HepG2 (cell line): Measurements from ENCODE around the gene NLRP2B.

Experiments
- GABPA ChIP-seq, 2 experiments: IDR thresholded peaks; 2 replicates each; pipeline ENCODE4 v1.6.1; 2011 to 2016; ENCODE audit warnings: low read depth in 2 of 2, low read length in 1 of 2, missing biosample characterization in 1 of 2, missing genetic modification characterization in 1 of 2
- GATAD2A ChIP-seq: IDR thresholded peaks from 2 replicates; pipeline ENCODE4 v1.6.1; 2016
- JUND ChIP-seq: sonication (generic); formaldehyde crosslinking; IDR thresholded peaks from 2 replicates; pipeline ENCODE4 v1.8.0; 2022; ENCODE audit warnings: mild to moderate bottlenecking, missing genetic modification reagents
- NFRKB ChIP-seq: fragments of 450-650 bp; IDR thresholded peaks from 2 replicates; pipeline ENCODE4 v1.6.1; 2017
- ZNF749 ChIP-seq: sonication (generic); formaldehyde crosslinking; IDR thresholded peaks from 2 replicates; pipeline ENCODE4 v1.8.0; 2022; ENCODE audit warnings: mild to moderate bottlenecking, missing genetic modification reagents, moderate library complexity, borderline replicate concordance
- TF ChIP-seq, protein P1 (sequence below): sonication (generic); formaldehyde crosslinking; IDR thresholded peaks from 2 replicates; pipeline ENCODE4 v1.4.0; 2020; ENCODE audit warnings: missing genetic modification reagents

- TF ChIP-seq GATAD2A (CRISPR knock-in tag) (no peak), NFRKB (no peak), ZNF749 (no peak), JUND (no peak), GABPA (IDR thresholded peaks at IDR 0.05; ENCODE audit: low read depth, low read length) (no peak), GABPA (CRISPR knock-in tag; IDR thresholded peaks at IDR 0.05; ENCODE audit: low read depth) (no peak)
- TF ChIP-seq, protein P1, sequence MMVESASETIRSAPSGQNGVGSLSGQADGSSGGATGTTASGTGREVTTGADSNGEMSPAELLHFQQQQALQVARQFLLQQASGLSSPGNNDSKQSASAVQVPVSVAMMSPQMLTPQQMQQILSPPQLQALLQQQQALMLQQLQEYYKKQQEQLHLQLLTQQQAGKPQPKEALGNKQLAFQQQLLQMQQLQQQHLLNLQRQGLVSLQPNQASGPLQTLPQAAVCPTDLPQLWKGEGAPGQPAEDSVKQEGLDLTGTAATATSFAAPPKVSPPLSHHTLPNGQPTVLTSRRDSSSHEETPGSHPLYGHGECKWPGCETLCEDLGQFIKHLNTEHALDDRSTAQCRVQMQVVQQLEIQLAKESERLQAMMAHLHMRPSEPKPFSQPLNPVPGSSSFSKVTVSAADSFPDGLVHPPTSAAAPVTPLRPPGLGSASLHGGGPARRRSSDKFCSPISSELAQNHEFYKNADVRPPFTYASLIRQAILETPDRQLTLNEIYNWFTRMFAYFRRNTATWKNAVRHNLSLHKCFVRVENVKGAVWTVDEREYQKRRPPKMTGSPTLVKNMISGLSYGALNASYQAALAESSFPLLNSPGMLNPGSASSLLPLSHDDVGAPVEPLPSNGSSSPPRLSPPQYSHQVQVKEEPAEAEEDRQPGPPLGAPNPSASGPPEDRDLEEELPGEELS (CRISPR knock-in tag): no peak
Measured at GRCh38 chrX:57647020-57647419, 33.0 kb downstream of the NLRP2B start.
